Transverse colon (tissue), 4 donors: ENCODE measurements around the gene CATSPER3.

Source experiments
- CTCF ChIP-seq, 5 experiments: fragments of 200-600 bp in 3 of 5; fragments of 450-650 bp in 2 of 5; sonication (generic) in 3 of 5; IDR thresholded peaks; 1 replicate in 2 of 5; 2 replicates in 3 of 5; pipeline ENCODE4 v1.5.1; 2016 to 2017; ENCODE audit warnings: antibody characterized with exemption in 5 of 5, inconsistent platforms in 3 of 5, mild to moderate bottlenecking in 2 of 5, moderate library complexity in 1 of 5
- EP300 ChIP-seq: sonication (generic); formaldehyde crosslinking; IDR thresholded peaks from one replicate; pipeline ENCODE4 v1.6.1; 2017; ENCODE audit warnings: antibody characterized with exemption, low read depth
- POLR2A ChIP-seq: fragments of 450-650 bp; IDR thresholded peaks from one replicate; pipeline ENCODE4 v1.6.1; 2016; ENCODE audit warnings: antibody characterized with exemption, mild to moderate bottlenecking, moderate library complexity
- POLR2AphosphoS5 ChIP-seq, 3 donors: sonication (generic); formaldehyde crosslinking; IDR thresholded peaks; one replicate each; pipeline ENCODE4 v1.6.1; 2016; ENCODE audit warnings: antibody characterized with exemption in 3 of 3

- TF ChIP-seq CTCF (IDR thresholded peaks at IDR 0.05) (no peak), EP300 (no peak), POLR2AphosphoS5 (IDR thresholded peaks at IDR 0.05) (no peak), POLR2A (no peak)
Observed at GRCh38 chr5:135015942-135016341, 48.2 kb downstream of the CATSPER3 start.
